KG1 (cell line): Measurements from ENCODE around the gene SLC39A1.
A peak's percentile ranks its signal among the peaks of the same experiment; 100 is the strongest.

ENCODE experiments used
- DNase-seq: peaks from one replicate; lab custom pipeline; 2025; lab: John Stamatoyannopoulos, UW

SLC39A1 gene

DNA sequence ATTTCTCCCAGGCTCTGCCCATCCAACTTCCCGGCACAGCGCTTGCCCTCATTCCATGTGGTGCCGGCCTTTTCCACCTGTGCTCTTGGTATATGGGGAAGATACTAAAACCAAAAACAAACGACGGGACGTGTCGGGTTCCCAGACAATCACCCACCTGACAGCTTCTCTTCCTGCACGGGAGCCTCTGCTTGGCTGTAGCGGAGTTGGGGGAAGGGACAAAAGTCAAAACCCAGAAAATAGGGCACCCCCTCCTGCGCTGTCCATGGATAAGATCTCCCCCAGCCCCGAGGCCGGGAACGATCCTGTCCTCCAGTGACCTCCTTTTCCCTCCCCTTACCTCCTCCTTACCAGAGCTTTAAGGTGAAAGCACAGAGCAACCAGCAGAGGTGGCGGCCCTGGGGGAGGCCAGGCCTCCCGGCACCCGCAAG is 13.5 kb upstream of the SLC39A1 start:
- DNase-seq = no peak

DNA sequence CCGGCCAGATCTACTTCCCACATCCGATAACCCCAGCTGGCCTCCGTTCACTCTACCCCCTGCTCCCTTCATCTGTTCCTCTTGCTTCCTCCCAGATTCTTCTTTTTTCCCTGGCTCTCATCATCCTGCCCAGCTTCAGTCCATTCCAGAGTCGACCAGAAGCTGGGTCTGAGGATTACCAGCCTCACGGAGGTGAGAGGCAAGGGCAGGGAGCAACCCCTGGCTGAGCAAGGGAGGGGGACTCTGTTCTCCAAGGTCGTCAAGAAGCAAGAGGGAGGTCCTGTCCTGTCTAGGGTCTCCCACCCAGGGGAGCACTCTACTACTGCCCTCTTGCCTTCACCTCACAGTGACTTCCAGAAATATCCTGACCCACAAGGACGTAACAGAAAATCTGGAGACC is 10.2 kb upstream of the SLC39A1 start:
- no peak for DNase-seq

- no peak for DNase-seq
Observed at GRCh38 chr1:153973071-153973470, 9.7 kb upstream of the SLC39A1 start.

GRCh38 chr1:153970346-153970745 is 7.0 kb upstream of the SLC39A1 start:
- DNase-seq = no peak

- DNase-seq = no peak
Observed at GRCh38 chr1:153968972-153969371, 5.6 kb upstream of the SLC39A1 start.

GRCh38 chr1:153968408-153968807 is 5.1 kb upstream of the SLC39A1 start:
- no peak for DNase-seq

GRCh38 chr1:153968000-153968363 is 4.6 kb upstream of the SLC39A1 start:
- no peak for DNase-seq

GRCh38 chr1:153967107-153967999 is 4.0 kb upstream of the SLC39A1 start, which contains the start of gene CREB3L4:
Gene CREB3L4 (plus strand): TSS chr1:153967902. CDS start chr1:153968526, 624 bp downstream.
- peak; percentile 92 for DNase-seq

GRCh38 chr1:153963850-153964331 is 554 bp upstream of the SLC39A1 start:
- DNase-seq = no peak

DNA sequence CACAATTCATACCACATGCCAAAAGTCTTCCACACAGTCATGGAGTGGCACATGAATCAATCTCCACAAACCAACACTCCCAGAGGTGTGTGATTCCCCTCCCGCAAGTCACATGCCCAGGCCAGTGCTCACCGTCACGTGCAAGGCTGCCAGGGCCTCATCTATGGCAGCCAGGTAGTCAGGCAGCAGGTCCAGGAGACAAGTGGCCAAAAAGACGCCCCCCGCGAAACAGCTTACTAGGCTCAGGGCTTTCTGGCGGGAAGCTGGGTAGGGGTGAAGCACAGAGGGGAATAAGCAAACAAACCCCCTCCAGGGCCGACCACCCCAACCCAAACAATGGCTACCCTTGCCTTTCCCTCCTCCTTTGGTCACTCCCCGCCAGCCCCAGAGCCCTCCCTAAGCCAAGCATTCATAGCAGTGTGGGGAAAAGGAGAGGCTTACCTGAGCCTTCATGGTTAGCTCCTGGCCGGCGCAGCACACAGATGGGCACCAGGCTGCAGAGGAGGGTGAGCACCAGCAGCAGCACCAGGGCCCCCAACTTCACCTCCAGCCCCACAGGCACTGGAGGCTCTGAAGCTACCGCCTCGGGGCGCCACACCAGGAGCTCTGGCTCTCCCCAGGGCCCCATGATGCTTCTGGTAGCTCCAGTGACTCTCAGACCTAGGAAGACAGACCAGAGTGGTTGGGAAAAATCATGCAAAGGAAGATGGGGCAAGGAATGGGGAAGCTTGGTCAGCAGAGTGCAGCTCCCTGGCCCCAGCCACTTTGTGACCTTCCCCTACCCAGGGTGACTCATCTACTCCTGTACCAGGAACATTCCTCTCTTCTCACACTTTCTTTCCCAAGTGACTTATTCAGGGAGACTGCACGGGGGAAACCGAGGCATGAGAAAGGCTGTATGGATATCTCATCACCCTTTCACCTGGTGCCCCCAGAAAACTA is 978 bp downstream of the SLC39A1 start:
- no peak for DNase-seq

DNA sequence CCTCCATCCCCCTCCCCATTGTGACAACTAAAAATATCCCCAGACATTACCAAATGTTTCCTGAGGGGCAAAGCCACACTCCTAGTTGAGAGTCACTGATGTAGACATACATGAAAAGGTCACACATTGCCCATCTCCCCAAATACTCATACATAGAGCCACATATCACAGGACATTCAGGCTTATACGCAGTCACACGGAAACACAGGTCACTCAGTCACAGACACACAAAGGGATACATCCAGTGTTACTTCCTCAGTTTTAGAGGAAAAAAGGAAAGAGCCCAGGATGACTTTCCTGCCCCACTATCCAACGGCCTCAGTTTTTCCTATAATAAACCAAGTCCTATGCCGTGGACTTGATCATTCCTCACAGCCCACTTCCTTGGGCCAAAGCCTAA is 1.9 kb downstream of the SLC39A1 start:
- no peak for DNase-seq

DNA sequence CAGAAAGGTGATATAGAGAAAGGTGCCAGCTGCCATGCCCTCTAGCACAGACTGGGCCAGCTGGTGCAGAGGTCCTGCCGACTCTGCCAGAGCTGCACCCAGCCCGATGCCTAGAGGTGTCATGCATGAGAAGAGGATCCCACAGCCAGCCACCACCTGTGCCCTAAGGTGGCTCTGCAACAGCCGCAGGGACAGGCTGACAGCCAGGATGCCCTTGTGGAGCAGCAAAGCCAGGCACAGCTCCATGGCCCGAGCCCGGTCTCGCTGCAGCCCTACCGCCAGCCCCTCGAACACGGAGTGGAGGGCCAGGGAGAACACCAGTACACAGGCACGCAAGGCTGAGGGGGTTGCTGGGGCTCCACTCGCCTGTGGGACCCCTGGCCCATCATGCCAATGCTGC is 3.1 kb downstream of the SLC39A1 start:
- no peak for DNase-seq

DNA sequence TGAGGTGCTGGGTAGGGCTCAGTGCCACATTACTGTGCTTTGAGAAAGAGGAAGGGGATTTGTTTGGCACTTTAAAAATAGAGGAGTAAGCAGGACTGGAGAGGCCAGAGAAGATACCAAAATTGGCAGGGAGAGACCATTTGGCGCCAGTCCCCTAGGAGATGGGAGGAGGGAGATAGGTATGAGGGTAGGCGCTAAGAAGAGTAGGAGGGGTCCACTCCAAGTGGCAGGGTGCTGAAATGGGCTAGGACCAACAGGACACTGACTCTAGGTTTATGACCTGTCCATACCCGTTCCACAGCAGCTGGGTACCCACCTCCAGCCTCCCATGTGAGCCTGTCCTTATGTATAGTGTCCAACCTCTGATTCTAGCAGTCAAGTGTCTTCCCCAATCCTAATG is 3.9 kb downstream of the SLC39A1 start:
- no peak for DNase-seq

DNA sequence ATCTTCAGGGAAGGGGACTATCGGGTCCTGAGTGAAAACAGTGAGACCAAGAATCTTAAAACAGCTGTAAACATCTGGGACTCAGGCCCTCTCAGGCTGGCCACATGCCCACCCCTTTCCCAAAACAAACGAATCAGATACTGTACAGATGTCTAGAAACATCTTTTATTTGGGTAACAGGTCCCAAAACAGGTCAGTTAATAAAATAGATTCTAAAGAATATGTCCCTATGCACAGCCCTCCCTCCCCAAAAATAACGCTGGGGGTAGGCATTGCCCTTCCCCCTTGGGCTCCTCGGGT is 4.4 kb downstream of the SLC39A1 start:
- DNase-seq = no peak

- peak; percentile 93 for DNase-seq
Observed at GRCh38 chr1:153958111-153958960, 5.0 kb downstream of the SLC39A1 start, which contains the start of gene CRTC2. Gene CRTC2 (minus strand): TSS chr1:153958612. CDS start chr1:153958497, 115 bp downstream.

DNA sequence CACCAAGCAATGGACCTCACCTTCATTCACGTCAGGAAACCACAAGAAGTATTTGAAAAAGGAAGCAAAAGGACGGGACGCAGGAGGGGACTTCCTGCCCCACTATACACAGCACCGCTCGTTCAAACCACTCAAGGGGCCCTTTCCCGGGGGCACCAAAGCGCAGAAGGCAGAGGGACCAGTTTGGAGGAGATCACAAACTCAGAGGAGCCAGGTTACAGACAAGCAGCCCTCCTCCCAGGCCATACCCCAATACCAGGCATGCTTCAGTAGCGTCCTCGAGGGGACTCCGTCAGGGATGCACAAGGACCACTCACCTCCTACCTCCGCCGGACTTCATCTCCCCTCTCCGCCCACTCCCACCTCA is 5.6 kb downstream of the SLC39A1 start:
- no peak for DNase-seq

- no peak for DNase-seq
Observed at GRCh38 chr1:153956997-153957715, 6.2 kb downstream of the SLC39A1 start.

- DNase-seq = no peak
Observed at GRCh38 chr1:153954826-153955225, 8.5 kb downstream of the SLC39A1 start.

DNA sequence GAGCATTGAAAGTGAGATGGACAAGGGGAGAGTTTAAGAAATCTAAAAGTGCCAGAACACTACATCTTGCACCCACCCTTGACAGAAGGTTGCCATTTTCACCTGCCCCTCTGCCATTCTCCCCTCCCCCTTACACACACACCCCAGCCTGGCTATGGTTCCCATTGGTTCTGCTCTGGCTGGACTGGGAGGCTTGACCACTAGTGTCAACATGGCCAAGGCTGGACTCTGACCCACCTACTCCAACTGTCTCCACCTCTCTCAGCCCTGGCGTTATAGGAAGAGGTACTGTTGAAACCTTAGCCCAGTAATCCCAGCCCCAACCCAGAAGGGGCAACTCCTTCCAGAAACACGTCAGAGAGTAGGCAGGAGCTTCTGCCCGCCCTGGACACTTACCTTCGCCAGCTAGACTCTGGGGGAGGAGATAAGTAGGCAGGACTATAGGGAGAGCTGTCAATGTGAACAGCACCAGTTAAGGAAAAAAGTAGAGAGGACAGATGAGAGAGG is 9.4 kb downstream of the SLC39A1 start:
- DNase-seq = no peak

DNA sequence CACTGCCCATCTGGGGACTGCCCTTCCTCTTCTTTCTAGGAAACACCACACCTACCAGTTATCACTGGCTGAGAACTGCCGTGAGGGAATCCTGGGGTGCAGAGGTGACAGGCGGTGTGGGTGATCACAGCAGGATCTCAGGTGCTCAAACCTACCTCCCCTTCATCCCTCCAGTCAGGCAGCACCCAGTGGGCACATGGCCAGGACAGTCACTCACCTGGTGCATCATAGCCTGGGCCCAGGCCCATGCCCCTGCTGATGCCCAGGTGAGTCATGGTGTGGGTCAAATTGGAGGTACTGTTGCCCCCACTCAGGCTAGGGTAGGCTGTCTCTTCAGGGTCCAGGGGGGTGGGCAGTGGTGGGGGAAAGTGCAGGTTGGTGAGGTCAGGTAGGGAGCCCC is 11.5 kb downstream of the SLC39A1 start:
- DNase-seq = no peak

GRCh38 chr1:153951183-153951582 is 12.2 kb downstream of the SLC39A1 start:
- DNase-seq = no peak
